ENCODE data around the gene TSHZ3. TPM values are rescaled to one million over a fixed set of nuclear protein-coding genes. Genes with fewer than 3 reads are reported as not detected.

Gene TSHZ3
- total RNA-seq, 2 donors from 2014 or later, result 0.68 to 1.3 TPM

DNA sequence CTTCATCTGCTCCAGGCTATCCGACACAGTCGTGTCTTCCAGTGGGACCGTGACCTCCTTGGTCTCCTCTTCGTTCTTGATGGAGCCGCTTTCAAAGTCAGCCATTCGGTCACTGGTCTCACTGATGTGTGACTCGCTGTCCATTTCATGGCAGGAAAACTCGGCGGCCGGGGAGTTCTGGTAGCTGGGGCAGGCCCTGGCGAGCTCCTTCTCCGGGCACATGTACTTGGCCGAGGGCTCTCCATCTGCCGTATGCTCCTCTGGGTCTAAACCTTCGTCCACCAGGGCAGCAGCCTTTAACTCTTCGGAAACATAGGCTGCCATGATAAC lies 69.8 kb downstream of the TSHZ3 start:
- Mint-ChIP-seq H3K27ac (no peak overlapping the region), H3K27me3 (peaks cover 4% of the 10 kb centered on the region), H3K4me1 (peaks cover 2% of the 10 kb centered on the region), H3K36me3 (ENCODE audit: low read depth) (peaks cover 2% of the 10 kb centered on the region), H3K4me3 (no peak overlapping the region)
- DNase-seq (no peak), ATAC-seq (no peak)
- H3K9me3 ChIP-seq (ENCODE audit: control insufficient read depth, low read length, poor library complexity, severe bottlenecking), result no peaks in the 10 kb centered on the region

DNA sequence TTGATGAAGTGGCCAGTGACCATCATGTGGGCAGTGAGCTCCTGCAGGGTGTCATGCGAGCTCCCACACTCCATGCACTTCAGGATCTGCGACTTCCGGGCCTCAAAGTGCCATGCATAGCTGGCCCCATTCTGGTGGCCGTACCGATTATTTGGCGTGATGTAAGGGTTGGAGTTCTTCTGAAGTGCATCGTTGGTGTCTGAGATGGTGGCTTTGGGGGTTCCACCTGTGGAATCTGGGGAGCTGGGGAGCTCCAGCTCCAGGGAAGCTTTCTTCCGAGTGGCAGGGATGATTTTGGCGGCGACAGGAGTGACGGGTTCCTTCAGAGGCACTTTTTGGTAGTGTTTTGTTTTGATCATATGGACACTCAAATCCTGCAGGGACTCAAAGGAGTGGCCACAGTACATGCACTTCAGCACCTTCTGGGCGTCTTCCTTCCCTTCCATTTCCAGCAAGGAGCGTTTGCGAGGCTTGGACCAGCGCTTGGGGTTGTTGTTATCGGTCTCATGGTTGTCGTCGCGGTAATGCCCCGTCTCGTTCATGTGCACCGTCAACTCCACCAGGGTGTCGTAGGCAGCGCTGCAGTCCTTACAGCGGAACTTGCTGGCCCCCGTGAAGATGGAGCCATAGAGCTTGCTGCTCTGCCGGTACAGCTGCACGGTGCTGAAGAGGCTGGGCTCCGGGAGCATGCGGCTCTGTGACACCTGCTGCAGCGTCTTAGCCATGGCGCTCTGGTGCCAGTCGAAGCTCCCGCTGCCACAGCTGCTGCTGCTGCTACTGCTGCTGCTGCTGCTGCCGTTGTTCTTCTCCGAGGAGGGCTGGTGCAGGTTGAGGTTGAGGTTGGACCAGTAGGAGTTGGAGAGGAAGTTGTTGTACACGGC lies 70.4 kb downstream of the TSHZ3 start:
- H3K4me1 Mint-ChIP-seq, result peaks cover 2% of the 10 kb centered on the region
- no peak for DNase-seq
- H3K27ac Mint-ChIP-seq, result no peak overlapping the region
- H3K27me3 Mint-ChIP-seq, result no peaks in the 10 kb centered on the region
- no peak for ATAC-seq
- no peak overlapping the region for H3K4me3 Mint-ChIP-seq
- no peaks in the 10 kb centered on the region for H3K9me3 ChIP-seq (ENCODE audit: control insufficient read depth, low read length, poor library complexity, severe bottlenecking)
- H3K36me3 Mint-ChIP-seq (ENCODE audit: low read depth), result no peaks in the 10 kb centered on the region

DNA sequence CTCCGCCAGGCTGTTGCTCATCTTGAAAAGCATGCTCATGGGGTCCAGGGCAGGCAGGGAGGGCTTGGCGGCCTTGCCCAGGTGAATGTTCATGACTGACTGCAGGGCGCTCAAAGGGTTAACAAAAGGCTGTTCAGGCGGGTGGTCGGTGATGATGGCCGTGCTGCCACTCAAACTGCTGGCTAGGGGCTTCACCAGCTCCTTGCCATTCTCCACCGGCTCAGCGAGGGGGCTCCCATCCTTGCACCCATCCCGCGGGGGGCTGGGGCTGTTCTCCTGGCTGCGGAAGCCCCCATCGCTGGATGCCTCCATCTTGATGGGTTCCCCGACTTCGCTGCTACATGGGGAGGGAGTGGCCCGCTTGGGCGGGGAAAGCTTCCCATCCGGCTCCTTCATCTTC lies 71.7 kb downstream of the TSHZ3 start:
- no peak for DNase-seq
- no peaks in the 10 kb centered on the region for H3K36me3 Mint-ChIP-seq (ENCODE audit: low read depth)
- no peak overlapping the region for H3K27ac Mint-ChIP-seq
- H3K9me3 ChIP-seq (ENCODE audit: control insufficient read depth, low read length, poor library complexity, severe bottlenecking), result no peaks in the 10 kb centered on the region
- no peak for ATAC-seq
- H3K4me1 Mint-ChIP-seq, result peaks cover 2% of the 10 kb centered on the region
- H3K27me3 Mint-ChIP-seq, result no peaks in the 10 kb centered on the region
- H3K4me3 Mint-ChIP-seq, result no peak overlapping the region

DNA sequence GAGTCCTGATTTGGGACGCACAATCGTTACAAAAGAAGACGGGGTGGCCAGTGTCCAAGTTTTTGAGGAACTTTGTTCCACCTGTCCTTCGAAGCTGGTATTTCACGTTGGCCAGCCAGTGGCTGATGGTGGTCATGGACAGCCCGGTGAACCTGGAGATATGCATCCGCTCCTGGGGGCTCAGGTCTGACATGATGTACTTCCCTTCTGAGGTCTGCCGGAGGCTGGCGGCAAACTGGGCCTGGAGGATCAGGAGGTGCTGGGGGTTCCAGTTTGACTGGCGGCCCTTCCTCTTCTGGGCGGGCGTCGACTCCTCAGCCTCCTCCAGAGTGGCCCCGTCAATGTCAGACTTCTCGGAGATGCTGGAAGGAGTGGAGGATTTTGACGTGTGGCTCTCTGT lies 72.4 kb downstream of the TSHZ3 start:
- H3K27ac Mint-ChIP-seq, result no peak overlapping the region
- no peak for DNase-seq
- H3K27me3 Mint-ChIP-seq, result no peaks in the 10 kb centered on the region
- H3K4me1 Mint-ChIP-seq, result peaks cover 2% of the 10 kb centered on the region
- H3K4me3 Mint-ChIP-seq, result no peak overlapping the region
- H3K36me3 Mint-ChIP-seq (ENCODE audit: low read depth), result no peaks in the 10 kb centered on the region
- ATAC-seq, result no peak
- H3K9me3 ChIP-seq (ENCODE audit: control insufficient read depth, low read length, poor library complexity, severe bottlenecking), result no peaks in the 10 kb centered on the region

DNA sequence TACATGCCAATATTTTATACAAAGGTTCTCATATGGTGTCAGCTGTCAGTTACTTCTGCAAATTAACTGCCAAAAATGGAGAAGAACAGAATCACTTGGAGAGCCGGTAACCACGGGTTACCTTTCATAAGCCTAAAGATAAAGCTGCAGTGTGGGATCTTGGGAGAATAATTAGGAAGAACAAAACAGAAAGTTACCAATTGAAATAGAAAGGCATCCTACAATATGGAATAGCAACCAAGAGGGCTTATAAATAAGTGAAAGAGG lies 74.2 kb downstream of the TSHZ3 start:
- Mint-ChIP-seq H3K27ac (no peak overlapping the region), H3K4me3 (no peak overlapping the region), H3K36me3 (ENCODE audit: low read depth) (no peaks in the 10 kb centered on the region), H3K4me1 (peaks cover 4% of the 10 kb centered on the region), H3K27me3 (no peaks in the 10 kb centered on the region)
- ATAC-seq (no peak), DNase-seq (no peak)
- H3K9me3 ChIP-seq (ENCODE audit: control insufficient read depth, low read length, poor library complexity, severe bottlenecking), result no peaks in the 10 kb centered on the region

DNA sequence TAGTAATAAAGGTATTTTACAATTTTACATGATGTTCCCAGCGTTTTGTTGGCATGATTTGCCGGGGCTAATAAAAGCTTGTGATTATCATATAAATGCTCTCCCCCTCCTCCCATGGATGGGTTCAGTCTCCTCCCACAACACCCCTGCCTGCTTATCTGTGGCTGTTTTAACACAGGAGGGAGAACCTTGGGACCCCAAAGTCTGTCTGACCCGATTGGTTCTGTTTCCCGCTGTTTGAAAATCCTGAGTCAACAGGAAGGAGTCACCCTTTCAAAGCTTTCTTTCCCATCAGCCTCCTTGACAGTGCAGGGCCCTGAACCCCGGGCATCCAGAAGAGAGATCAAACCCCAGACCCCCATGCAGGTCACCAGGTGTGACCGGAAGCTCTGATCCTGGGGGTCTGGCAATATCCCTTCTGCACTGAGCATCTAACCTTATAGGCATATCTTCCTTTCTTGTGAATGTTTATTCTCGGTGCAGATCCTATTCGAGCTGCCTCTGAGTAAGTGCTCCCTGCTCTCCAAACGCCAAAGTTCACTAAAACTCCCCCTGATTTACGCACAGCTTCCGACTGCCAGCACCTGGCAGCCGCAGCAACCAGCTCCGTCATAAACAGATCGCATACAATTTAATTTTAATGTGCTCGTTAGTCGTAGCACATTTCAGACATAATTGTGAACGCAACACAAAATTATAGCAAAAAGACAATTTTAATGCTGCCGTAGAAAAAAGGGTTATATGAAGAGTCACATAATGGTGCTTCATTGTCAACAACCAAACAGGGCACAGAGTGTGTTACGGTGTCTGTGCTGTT lies 74.8 kb downstream of the TSHZ3 start:
- H3K27ac Mint-ChIP-seq, result no peak overlapping the region
- H3K36me3 Mint-ChIP-seq (ENCODE audit: low read depth), result no peaks in the 10 kb centered on the region
- no peak overlapping the region for H3K4me3 Mint-ChIP-seq

DNA sequence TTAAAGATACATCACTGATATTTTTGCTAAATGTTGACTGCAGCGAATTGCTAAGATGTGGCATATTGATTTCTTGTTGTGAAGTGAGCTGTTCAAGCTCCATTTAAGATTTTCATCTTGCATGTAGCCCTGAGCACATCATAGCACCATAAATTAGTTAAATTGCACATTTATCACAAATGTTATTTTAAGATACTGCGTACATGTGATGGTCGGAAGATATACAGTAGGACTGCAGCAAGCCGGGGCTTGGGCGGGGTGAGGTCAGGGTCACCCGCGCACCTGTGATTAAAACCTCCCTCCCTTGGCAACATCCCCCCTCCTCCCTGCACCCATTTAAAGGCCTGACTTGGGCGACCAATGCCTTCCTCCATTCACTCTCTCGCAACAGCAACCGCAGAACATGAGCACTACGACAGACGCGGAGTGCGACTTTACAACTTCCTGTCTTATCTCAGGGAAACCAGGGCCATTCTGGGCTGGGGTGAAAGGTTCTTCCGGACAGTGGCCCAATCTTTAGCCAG lies 76.6 kb downstream of the TSHZ3 start:
- H3K27ac Mint-ChIP-seq, result no peak overlapping the region
- no peaks in the 10 kb centered on the region for H3K36me3 Mint-ChIP-seq (ENCODE audit: low read depth)
- ATAC-seq (no peak), DNase-seq (no peak)
- H3K4me3 Mint-ChIP-seq, result no peak overlapping the region
- peaks cover 5% of the 10 kb centered on the region for H3K27me3 Mint-ChIP-seq
- H3K4me1 Mint-ChIP-seq, result peaks cover 4% of the 10 kb centered on the region
- no peaks in the 10 kb centered on the region for H3K9me3 ChIP-seq (ENCODE audit: control insufficient read depth, low read length, poor library complexity, severe bottlenecking)

More for the DNA sequence above, 74.8 kb downstream of the TSHZ3 start:
- DNase-seq (no peak), ATAC-seq (no peak)
- Mint-ChIP-seq H3K4me1 (peaks cover 4% of the 10 kb centered on the region), H3K27me3 (no peaks in the 10 kb centered on the region)
- H3K9me3 ChIP-seq (ENCODE audit: control insufficient read depth, low read length, poor library complexity, severe bottlenecking), result no peaks in the 10 kb centered on the region

DNA sequence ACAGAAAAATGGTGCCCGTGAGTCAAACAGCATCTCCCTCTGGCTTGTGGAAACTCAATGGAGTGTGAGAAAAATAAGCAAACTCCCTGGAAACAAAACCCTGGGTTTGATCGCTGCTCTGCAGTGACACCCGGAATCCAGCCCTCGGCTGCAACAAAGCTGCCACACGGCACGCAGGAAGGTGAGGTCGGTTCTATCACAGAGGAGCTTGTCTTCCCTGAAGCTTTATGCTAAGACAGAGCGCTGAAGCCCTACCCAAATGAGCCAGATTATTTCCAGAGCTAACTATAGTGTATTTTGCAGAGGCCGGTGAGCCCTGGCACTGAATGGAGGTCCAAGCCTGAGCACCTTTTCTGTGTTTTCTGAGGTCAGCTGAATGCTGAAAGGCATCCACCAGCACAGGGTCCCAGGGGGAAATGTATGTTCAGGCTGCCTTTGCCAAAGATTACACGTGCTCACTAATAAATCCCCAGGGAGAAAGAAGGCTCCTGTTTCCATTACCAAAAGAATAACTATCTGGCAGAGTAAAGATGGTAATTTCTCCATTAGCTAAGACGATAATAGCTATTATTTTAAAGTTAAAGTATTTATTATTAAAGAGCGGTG lies 77.8 kb downstream of the TSHZ3 start:
- no peak for DNase-seq
- peaks cover 5% of the 10 kb centered on the region for H3K27me3 Mint-ChIP-seq
- no peak overlapping the region for H3K27ac Mint-ChIP-seq
- no peaks in the 10 kb centered on the region for H3K36me3 Mint-ChIP-seq (ENCODE audit: low read depth)
- peaks cover 4% of the 10 kb centered on the region for H3K4me1 Mint-ChIP-seq
- no peaks in the 10 kb centered on the region for H3K9me3 ChIP-seq (ENCODE audit: control insufficient read depth, low read length, poor library complexity, severe bottlenecking)
- ATAC-seq, result no peak
- no peak overlapping the region for H3K4me3 Mint-ChIP-seq

DNA sequence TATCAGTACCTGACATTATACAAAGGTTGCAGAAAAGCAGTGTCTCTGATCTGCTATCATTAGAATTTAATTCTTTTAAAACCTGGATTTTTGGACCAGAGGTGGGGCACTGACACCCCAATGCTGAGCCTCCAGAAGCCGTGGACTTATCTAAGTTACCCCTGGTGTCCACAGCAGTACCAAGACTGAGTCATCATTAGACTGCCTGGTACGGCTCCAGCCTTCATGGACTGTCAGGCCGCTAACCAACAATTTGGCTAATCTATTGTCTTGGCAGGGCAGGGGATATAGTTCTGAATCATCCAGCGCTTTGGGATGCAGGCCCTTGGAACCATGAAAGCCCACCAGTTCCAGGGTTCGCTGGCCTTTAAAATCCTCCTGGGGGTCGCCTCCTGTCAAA lies 78.3 kb downstream of the TSHZ3 start:
- no peak overlapping the region for H3K4me3 Mint-ChIP-seq
- H3K27ac Mint-ChIP-seq, result no peak overlapping the region
- no peaks in the 10 kb centered on the region for H3K36me3 Mint-ChIP-seq (ENCODE audit: low read depth)
- H3K4me1 Mint-ChIP-seq, result peaks cover 4% of the 10 kb centered on the region
- peaks cover 5% of the 10 kb centered on the region for H3K27me3 Mint-ChIP-seq
- DNase-seq (no peak), ATAC-seq (no peak)
- no peaks in the 10 kb centered on the region for H3K9me3 ChIP-seq (ENCODE audit: control insufficient read depth, low read length, poor library complexity, severe bottlenecking)

DNA sequence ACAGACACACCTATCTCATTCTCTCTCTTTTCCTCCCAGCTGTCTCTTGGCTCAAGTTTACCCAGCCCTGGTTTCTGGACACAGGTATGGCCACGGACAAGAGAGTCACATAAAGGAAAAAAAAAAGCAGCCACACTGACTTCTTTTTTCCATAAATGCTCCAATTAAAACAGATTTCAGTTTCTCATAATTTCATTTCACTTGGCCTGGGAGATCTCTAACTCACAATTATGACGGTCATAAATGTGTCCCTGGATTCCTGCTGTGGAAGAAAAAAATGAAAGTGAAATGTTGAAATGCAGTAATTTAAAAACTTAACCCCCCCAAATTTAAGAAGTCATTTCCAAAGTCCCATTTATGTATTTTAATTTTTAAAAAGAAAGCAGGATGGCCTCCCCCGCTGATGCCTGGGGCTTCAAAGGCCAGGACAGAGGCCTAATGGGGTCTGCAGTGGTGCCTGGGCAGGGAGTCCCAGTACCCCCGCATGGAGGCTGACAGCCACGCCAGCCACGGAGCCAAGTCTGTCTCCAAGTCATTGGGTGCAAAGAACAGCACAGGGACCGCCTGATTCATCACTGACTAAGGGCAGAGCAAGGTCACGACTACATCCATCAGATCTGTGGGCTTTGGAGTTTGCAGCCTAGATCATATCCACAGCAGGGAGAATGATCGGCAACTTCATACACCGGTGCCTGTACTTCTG lies 79.7 kb downstream of the TSHZ3 start:
- peaks cover 6% of the 10 kb centered on the region for H3K27me3 Mint-ChIP-seq
- DNase-seq (no peak), ATAC-seq (no peak)
- H3K9me3 ChIP-seq (ENCODE audit: control insufficient read depth, low read length, poor library complexity, severe bottlenecking), result no peaks in the 10 kb centered on the region
- no peak overlapping the region for H3K4me3 Mint-ChIP-seq
- H3K4me1 Mint-ChIP-seq, result peaks cover 2% of the 10 kb centered on the region
- H3K27ac Mint-ChIP-seq, result peak overlapping the region; percentile 37
- H3K36me3 Mint-ChIP-seq (ENCODE audit: low read depth), result no peaks in the 10 kb centered on the region

DNA sequence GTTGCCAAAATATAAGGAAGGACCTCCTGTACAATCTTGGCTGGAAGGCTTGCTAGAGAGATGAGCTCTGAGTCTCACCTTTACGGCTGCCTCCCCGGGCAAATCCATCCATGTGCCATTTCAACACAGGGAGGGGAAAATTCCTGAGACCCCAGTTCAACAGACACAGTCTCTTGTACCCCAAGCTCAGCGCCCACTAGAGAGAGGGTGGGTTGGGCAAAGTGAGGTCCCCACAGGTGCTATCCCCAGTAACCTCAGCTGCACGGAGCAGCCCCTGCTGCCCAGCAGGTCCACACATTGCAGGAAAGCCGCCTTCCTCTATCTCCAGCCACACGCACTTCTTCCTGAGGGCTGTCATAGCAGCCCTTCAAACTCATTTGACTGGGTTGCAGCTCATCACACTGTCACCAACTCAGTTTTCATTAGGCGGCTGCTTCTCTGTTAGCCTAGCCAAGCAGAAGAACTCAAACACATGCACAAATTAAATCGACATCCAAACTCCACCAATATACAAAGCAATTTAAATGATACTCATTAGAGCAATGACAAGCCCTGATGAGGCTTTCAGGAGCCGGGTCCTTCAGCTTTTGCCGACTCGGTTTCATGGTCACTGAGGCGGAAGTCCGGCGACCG lies 80.4 kb downstream of the TSHZ3 start:
- peak overlapping the region; percentile 37 for H3K27ac Mint-ChIP-seq
- no peaks in the 10 kb centered on the region for H3K36me3 Mint-ChIP-seq (ENCODE audit: low read depth)
- H3K9me3 ChIP-seq (ENCODE audit: control insufficient read depth, low read length, poor library complexity, severe bottlenecking), result no peaks in the 10 kb centered on the region
- DNase-seq, result no peak
- H3K4me1 Mint-ChIP-seq, result peaks cover 2% of the 10 kb centered on the region
- H3K4me3 Mint-ChIP-seq, result no peak overlapping the region
- H3K27me3 Mint-ChIP-seq, result peaks cover 12% of the 10 kb centered on the region
- ATAC-seq, result no peak

DNA sequence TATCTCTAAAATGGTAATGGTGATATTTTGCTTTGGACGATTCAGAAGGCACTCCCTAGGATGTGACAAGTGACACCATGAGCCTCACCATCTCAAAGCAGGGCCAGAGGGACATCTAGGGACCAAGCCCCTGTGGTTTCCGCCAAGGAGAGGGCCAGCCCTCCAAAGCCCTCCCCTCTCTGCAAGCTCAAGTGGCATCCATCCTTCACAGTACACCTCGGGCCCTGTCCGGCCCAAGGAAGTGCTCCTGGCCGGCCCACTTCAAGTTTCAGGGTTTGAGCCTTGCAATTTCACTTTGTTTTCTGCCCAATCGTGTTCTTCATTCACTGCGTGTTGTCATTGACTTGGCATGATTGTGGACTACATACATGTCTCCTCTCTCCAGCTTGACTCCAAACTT lies 82.5 kb downstream of the TSHZ3 start:
- no peaks in the 10 kb centered on the region for H3K9me3 ChIP-seq (ENCODE audit: control insufficient read depth, low read length, poor library complexity, severe bottlenecking)
- DNase-seq, result no peak
- no peak overlapping the region for H3K27ac Mint-ChIP-seq
- H3K27me3 Mint-ChIP-seq, result peaks cover 23% of the 10 kb centered on the region
- peaks cover 2% of the 10 kb centered on the region for H3K4me1 Mint-ChIP-seq
- no peaks in the 10 kb centered on the region for H3K36me3 Mint-ChIP-seq (ENCODE audit: low read depth)
- H3K4me3 Mint-ChIP-seq, result no peak overlapping the region
- no peak for ATAC-seq

DNA sequence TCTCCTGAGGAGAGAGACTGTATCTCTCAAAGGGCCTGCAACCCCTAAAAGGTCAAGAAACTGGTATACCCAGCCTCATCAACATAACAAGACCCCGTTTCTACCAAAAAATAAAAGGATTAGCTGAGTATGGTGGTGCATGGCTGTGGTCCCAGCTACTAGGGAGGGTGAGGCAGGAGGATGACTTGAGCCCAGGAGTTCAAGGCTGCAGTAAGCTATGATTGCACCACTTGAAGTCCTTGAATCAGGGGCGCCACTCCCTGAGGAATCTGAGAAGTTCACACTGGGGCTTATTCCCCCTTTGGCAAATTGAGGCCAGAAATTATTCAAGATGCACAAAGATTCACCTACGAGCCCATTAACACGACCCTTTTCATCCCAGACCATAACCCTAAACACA lies 83.0 kb downstream of the TSHZ3 start:
- H3K4me3 Mint-ChIP-seq, result no peak overlapping the region
- DNase-seq, result no peak
- H3K27me3 Mint-ChIP-seq, result peaks cover 23% of the 10 kb centered on the region
- H3K27ac Mint-ChIP-seq, result no peak overlapping the region
- H3K36me3 Mint-ChIP-seq (ENCODE audit: low read depth), result no peaks in the 10 kb centered on the region
- H3K4me1 Mint-ChIP-seq, result no peaks in the 10 kb centered on the region
- no peak for ATAC-seq
- H3K9me3 ChIP-seq (ENCODE audit: control insufficient read depth, low read length, poor library complexity, severe bottlenecking), result no peaks in the 10 kb centered on the region
